Middle frontal gyrus (tissue), 1 donor: ENCODE results near the gene SCFD2.

ENCODE experiments used
- DNase-seq: peaks from one replicate; pipeline ENCODE4 v3.0.0-alpha.2; 2015; ENCODE audit warnings: low spot score; ENCODE audit errors: extremely low spot score

SCFD2 gene

DNA sequence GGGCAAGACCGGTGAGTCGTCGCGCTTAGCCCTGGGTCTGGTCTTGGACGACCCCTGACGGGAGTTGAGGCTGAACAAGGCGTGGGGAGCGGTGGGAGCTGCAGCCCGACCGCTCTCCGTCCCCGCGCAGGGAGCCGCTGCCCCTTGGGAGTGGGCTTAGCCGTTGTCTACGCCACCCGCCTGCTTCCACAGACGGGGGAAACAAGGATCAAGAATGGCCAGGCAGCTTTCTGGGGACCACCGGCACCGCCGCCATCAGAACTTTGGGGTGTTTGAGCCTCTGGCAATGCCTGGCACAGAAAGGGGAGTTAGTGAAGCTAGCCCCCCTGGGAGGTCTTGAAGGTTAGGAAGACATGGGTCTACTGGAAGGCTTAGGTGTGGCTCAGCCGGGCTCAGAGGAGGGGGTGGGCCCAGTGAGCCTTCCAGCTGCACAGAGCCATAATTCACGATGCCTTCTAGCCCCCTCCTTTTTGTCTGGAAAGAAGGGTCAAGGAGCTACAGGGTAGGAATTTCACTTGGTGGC is 503.2 kb downstream of the SCFD2 start:
- DNase-seq, result no peak

DNA sequence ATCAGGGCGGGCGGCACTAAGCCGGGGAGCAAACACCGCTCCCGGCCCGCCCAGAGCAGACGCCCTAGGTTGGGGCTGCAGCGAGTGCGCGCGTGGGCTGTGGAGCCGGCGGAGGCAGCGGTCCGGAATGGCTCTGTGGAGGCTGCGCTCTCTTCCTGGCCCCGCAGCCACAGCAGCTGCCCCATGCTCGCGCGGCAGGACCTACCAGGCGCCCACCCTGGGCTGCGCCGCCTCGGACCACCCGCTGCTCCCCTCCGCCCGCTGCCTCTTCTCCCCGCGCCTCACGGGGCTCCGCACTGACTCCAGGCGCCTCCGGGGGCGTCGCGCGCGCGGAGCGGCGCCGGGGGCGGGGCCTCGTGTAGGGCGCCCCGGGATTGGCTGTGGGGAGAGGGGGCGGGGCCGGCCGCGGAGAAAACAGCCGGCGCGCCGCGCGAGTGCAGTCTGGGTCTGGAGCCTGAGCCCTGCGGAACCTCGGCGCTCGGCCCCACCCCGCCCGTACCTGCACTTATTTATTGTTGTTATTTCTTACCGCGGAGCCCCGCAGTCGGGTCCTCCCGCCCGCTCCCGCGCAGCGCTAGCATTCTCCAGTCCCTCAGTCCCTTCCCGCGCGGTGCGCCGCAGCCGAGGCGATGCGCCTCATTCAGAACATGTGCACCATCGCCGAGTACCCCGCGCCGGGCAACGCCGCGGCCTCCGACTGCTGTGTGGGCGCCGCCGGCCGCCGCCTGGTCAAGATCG is 503.8 kb downstream of the SCFD2 start, which contains the start of gene RASL11B:
Gene RASL11B, plus strand, starts transcription at position 439 of the 738 bp plus-strand sequence. Its CDS starts 191 bp downstream, at position 630.
- peak; percentile 73 for DNase-seq

DNA sequence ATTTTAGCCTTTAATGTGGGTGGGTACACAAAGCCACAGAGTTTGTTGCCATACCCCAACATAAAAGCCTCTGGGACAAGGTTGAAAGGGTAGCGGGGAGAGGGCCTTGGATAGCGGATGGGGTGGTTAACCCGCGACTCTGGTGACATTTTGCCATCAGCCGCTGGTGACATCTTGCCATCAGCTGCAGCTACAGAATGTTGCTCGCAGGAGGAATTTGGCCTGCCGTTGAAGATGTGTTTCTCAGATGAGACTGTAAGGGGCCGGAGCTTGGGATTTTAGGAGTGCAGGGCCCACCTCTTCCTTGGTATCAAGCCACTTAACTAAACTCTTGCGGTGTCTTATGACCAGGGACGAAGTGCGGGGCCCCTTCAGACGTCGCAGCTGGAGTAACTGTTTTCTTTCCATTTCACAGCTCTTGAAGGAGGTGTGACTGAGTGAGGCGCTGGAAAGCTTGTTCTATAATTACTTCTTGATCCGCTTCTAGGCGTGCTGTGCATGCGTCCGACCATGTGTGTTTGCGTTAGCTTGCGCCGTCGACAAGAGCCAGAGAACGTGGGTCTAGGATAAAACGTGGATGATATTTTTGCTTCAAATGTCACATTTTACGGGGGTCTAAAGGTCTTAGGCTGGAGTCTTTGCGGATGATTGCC is 504.6 kb downstream of the SCFD2 start:
- no peak for DNase-seq

DNA sequence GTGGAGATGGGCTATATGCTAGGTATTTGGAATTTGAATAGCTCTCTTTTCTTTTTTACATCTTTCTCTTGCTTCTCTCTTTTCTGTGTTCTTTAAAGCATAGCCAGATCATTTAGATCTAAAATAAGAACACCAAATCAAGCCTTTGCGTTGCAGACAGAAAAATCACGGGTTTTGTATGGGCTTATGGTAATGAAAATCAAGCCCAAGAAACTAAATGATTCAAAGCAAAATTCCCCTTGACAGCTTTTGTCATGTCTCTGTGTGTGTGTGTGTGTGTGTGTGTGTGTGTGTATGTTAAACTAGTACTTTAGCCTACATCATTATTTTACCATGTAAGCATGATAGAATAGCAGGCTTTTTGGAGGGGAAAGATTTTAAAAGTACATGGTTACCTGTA is 505.5 kb downstream of the SCFD2 start:
- DNase-seq, result no peak

DNA sequence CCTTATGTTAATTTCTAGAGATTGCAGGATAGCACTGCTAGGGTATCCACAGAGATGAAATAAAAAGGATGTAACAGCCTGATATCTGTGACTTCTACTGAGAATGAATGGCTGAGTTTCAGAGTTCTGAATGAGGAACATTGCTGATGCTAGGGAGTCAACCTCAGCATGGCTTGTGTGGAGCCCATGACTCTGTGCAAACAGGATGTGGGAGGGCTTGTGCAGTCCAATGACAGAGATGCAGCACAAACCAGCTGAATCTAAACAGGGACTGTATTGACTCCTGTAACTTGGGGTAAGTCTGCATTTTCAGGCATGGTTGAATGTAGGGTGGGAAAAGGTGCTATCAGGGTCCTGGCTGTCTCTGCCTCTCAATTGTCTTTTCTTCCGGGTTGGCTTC is 509.1 kb downstream of the SCFD2 start:
- DNase-seq, result no peak

DNA sequence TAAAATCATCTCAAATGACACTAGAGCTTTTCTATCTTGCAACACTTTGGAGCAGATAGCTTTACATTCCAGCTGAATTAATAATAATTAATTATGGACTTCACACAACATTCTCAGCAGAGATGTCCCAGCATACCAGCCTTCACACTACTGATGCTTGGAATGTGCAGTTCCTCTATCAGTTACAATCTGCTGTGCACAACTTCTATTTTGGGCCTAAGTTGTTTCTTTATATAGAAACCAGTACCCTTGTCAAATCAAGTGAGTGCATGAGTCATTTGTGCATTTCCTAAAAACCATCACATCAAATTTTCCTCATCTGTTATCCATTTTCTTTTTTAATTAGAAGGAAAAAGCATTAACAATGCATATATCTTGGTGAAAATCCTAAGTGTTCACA is 512.5 kb downstream of the SCFD2 start:
- no peak for DNase-seq

DNA sequence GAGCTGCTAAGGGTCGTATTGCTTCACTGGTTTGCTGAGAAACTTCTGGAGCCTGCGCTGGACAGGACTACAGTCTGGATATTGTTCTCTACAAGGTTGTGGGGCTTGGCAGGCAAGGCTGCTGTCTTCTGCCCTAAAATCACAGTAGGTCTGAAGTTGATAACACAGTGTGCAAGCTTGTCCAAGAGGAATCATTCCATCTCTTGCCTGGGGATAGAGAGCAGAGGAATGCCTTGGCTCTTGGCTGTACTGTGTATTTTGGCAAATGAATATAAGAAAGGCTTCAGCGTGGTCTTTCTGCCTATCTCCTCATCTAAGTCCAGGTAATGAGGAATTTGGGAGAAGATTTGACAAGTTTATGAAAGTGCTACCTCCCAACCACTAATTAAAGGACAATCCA is 513.1 kb downstream of the SCFD2 start:
- no peak for DNase-seq

DNA sequence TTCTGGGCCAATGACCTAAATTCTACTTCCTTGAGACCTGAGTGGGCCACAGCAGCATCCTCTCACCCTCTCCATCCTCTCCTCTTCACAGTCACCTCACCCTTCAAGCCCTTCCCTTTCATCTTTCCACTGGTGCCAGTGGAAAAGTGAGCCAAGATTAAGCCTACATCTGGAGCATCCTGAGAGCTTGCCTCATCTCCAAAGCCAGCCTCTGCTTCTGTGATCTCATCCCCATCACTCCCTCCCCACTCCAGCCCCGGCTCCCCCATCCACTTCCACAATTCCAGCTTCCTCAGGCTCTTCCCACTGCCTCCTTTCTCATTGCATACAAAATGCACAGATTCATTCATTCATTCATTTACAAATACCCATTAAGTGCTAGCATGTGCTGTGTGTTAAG is 513.8 kb downstream of the SCFD2 start:
- DNase-seq, result no peak

DNA sequence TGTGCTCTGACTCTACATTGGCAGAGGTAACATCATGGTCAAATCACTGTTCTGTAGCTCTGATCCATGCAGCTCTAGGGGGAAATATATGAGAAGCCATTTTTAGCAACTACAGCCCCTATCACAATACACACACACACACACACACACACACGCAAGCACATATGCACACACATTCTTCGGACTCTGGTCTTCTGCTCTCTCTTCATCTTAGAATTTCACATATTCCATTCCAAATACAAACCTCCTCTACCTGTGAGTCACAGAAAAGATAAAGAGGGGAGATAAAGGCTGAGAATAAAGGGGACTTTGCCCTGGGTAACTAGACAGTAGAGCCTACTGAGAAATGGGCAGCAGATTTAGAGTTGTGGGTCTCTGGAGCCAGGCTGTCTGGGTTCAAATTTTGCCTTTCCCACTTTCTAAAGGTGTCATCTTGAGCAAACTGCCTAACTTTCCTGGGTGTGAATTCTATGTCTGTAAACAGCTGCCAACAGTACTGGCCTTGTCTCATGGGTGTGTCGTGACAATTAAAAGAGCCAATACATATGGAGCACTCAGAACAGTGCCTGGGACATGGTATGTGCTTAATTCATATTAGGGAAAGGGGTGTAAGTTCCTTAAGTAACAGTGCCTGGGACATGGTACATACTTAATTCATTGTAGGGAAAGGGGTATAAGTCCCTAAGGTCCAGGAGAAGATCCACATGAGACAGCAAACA is 515.3 kb downstream of the SCFD2 start:
- no peak for DNase-seq

DNA sequence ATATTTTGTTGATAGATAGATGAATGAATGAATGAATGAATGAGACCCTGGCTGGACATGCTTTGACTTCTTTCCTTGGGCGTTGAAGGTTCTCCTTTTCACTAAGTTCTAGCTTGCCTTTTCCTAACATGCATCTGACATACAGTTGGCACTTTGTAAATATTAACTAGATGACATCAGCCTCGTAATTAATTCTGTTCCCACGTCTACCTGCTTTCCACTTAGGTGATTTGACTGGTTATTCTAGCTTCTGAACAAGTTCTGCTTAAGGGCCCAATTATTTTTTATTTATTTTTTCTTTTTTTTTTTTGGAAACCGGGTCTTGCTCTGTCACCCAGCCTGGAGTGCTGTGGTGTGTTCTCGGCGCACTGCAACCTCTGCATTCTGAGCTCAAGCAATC is 517.6 kb downstream of the SCFD2 start:
- DNase-seq, result no peak

DNA sequence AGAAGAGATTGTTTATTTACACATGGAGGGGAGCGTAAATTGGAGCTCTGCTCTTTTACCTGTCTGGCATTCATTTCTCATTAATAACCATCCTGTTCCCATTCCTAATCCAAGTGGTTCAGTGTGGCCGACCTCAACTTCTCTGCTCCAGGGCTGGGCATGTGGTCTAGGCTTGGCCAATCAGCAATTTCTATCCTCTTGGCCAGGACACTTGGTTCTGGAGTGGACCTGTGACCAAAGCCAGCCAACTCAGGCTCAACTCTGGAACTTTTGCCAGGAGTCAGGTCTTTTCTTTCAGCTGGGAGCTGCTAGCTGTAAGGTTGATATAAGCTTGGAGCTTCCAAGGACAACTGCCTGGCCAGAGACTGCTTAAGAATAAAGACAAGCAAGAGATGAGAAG is 519.4 kb downstream of the SCFD2 start:
- DNase-seq, result no peak

DNA sequence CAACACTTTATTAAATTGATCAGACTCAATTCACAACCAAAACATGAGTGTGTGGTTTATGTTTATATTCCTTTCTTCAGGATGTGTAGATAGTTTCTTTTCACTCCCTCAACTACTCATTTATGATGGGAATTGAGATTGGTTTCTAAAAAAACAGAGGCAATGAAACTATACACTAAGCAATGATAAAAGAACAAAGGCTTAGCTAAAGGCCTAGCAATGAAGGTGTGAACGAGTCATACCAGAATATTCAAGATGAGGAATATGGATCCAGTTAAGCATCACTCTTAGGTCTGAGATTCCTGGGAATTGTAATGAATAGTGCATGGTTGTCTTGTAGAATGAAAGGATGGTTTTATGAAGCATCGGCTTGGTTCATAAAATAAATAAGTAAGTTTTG is 521.3 kb downstream of the SCFD2 start:
- DNase-seq, result no peak

DNA sequence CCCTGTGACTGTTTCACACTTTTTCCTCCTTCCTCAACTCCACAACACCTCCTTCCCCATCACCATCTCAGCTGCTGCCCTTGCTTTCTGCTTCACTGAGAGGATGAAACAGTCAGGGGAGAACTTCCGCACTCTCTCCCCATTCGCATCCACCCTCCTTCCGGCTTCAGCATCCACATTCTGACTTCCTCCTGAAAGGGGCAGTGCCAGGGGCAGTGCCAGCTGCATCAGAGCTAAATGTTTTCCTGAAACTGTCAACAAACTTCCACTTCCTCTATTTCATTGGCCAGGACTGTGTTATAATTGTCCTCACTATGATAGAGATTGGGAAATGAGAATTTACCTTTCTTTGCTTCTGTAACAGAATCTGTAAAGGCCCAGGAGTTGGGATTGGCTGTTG is 521.9 kb downstream of the SCFD2 start:
- DNase-seq, result no peak

DNA sequence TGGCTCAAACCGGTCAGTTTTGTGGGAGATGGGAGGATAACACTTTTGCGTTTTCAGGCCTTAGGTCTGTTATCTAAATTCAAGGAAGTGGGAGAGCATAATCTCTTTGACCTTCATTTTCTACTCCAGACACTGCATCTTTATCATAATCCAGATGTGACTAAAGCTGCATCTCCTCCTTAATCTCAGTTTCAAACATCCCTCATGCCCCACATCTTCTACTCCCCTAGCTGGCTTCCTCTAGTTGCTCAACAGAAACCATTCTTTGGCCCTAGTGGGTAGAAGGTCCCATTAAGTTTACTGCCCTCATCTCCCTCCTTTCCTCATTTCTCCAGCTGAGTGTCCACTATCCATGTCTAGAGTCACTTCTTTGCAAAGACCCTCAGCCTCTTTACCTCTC is 522.5 kb downstream of the SCFD2 start:
- no peak for DNase-seq

DNA sequence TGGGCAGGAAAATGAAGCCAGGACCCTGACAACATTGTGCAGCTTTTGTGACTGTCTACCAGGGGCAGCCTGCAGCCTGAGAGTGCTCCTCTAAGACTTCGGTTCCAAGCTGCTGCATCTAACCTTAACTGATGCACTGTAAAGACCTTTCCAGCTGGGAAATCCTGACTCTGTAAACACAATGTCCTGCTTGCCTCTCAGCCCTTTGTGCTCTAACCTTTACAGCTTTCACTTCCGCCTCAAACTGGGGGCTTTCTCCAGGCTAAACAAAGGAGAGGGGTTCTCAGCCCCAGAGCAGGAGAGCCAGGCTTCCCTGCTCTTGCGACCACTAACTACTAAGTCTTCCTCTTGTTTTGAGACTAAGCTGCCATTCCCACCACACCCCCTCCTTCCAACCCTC is 523.1 kb downstream of the SCFD2 start:
- DNase-seq, result no peak

DNA sequence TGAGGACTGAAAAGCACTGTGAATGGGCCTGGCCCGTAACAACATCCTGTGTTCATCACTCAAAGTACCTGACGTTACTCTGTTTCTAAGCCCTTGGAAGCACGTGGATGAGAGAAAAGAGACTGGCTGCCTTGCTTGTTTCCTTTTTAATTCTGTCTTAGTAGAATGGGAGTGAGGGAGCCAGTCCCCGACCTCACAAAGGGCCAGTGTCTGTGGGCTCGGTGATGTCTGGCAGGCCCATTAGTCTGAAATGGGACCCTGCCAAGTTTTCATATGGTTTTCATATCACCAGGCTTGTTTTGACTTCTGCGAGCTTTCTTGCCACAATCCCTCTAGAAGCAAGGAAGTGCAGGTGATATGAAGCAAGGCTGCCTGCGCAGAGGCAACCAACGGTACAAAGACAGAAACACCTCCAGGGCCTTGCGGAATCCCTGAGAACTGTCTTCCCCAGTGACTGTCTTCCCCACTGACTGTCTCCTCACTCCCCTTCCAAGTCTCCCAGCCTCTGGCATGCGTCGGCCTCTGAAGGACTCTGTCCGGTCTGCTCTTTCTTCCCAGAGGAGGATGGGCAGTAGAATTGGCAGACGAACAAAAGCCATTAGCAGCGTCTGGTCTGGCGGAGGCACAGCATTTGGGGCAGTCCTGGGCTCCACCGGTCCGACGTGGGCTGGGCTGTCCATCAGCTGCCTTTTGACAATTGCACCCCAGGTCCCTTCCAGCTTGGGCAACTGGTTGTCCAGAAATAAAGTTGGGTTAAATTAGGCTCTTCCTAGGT is 524.0 kb downstream of the SCFD2 start:
- DNase-seq, result no peak

DNA sequence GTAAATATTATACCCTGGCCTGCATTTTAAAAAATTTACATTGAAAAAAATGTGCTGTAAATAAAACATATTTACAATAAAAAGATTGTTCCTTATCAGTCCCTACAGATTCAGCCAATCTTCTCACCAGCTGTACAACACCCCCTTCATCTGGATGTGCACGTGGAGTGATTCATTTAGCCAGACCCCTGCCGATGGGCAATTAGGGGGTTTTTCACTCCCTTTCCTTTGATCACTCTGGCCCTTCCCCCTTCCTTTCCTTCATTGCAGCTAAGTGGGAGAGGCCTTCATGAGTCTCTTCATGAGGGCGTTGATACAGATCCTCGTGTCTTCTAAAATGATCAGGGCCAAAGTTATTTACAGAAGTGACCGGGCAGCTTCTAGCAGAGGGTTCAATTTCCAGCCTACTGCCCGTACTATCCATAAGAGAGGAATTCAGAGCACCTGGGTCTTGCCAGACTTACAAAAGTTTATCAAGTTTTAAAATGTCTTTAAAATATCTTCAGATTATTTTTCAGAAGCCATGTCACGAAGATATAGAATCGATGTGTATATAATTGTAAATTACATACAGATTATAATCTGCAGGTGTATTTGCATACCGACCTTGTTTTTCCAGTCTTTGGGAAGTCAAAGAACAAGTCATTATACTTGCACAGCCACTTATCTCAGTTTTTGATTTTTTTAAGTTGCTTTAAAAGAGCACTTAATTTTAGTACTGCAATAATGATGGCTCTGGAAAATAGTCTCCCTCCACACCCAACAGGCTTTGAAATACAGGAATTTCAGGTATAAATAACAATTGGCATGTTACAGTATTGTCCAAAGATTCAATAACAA is 525.1 kb downstream of the SCFD2 start:
- no peak for DNase-seq

DNA sequence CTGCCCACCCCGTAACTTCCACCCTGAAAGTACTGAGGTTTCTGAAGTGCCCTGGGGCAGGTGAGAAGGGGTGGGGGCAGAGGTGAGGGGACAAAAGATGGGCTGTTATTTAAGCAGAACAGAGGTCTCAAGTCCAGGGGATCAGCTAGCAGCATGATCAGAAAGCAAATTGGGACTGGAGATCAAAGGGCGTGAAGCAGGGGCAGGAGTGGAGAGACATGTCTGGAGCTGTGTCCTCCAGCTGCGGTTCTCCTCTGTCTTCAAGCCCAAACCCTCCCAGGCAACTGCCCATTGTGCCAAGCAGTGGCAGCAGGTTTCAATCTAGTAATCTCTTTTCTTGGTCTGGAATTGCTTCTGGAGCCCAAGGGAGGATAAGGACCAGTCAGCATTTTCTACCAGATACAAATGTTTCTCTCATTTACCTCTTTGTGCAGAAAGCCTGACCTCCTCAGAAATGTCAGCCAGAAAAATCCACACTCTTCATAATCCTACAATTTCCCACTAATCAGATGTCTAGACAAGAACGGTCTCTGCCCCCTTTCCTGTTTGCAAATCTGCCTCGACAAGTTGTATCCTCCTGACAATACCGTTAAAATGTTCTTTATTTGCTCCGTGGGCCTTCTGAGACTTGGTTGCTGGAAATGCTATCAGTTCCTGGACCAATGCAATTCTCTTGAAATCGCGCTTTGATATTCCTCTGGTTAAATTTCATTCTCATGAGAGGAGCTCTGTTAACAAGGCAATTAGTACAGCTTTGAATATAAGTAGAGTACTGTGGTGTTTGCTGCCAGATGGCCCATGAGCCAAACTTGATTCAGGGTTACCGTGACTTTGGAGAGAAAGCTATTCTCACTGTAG is 526.9 kb downstream of the SCFD2 start:
- no peak for DNase-seq

DNA sequence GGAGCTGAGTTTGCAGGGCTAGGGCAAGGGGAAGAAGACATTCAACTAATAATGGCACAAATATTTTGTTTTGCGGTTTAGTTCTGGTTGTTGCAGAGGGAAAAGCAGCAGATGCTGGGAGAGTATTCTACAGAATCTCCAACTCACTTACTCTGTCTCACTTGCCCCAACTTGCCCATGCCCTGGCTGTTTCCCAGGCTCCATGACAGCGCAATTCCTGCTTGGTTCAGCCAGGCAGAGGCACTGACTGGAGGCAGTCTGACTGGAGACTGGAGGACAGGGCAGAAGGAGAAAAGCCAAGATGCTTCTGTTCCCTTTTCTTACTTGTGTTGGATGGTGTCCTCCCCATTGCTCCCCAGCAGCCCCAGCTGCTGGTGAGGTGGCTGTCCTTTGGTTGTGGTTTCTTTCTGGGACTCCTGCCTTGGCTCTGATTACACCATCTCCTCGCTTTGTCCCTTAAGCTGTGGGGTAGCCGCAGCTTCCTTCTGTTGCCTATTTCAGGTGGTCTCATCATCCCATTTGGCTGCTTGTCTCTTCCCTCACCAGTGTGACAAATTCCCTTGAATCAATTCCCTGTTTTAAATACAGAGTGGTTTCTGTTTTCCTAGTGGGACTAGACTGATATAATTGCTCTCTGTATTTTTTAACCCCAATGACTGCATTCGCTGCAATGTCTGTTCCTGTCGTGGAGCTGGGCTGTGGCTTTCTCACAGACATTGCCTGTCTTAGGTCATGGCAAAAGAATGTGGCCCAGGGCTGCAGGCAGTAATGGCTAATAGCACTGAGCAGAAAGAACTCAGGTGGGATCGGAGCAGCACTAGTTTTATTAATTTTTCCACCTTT is 527.9 kb downstream of the SCFD2 start:
- no peak for DNase-seq
